Adrenal gland (tissue), 12 donors: Measurements from ENCODE around the gene NRXN3. TPM values are rescaled to one million over a fixed set of nuclear protein-coding genes. Genes with fewer than 3 reads are reported as not detected.

Source experiments
- DNase-seq, 7 donors: peaks; one replicate each; pipeline ENCODE4 v3.0.0-alpha.2; 2019 to 2020
- H3K27ac ChIP-seq, 5 donors: fragments of 200-600 bp; sonication (generic) in 4 of 5; 1 replicate in 3 of 5; 2 replicates in 2 of 5; pipeline versions ENCODE4 v1.5.1 to v1.8.0; 2016 to 2020; ENCODE audit warnings: mild to moderate bottlenecking in 1 of 5
- H3K27me3 ChIP-seq: fragments of 200-600 bp; 2 replicates; pipeline ENCODE4 v1.8.0; 2021
- H3K36me3 ChIP-seq, 2 donors: fragments of 200-600 bp; replicated peaks in 1 of 2; 1 replicate in 1 of 2; 2 replicates in 1 of 2; pipeline versions ENCODE4 v1.5.1 to v1.8.0; 2018 to 2022
- H3K4me1 ChIP-seq, 2 donors: fragments of 200-600 bp; replicated peaks in 1 of 2; 1 replicate in 1 of 2; 2 replicates in 1 of 2; pipeline versions ENCODE4 v1.5.1 to v1.8.0; 2018 to 2021
- H3K4me3 ChIP-seq, 4 donors: fragments of 200-600 bp; sonication (generic) in 3 of 4; one replicate each; pipeline ENCODE4 v1.5.1; 2016 to 2018
- H3K9me3 ChIP-seq, 3 donors: fragments of 200-600 bp; sonication (generic) in 1 of 3; replicated peaks in 1 of 3; 1 replicate in 2 of 3; 2 replicates in 1 of 3; pipeline versions ENCODE4 v1.5.1 to v1.8.0; 2016 to 2021
- CTCF ChIP-seq, 6 experiments: fragments of 450-650 bp in 4 of 6; fragments of 200-600 bp in 2 of 6; sonication (generic) in 1 of 6; IDR thresholded peaks; 1 replicate in 5 of 6; 2 replicates in 1 of 6; pipeline versions ENCODE4 v1.5.1 to v1.8.0; 2016 to 2021; ENCODE audit warnings: antibody characterized with exemption in 6 of 6, mild to moderate bottlenecking in 2 of 6, moderate library complexity in 1 of 6
- POLR2A ChIP-seq, 2 donors: fragments of 450-650 bp; IDR thresholded peaks; one replicate each; pipeline ENCODE4 v1.6.1; 2017; ENCODE audit warnings: antibody characterized with exemption in 2 of 2, mild to moderate bottlenecking in 2 of 2, moderate library complexity in 1 of 2
- WGBS, 4 donors: extraction: QIAGEN DNeasy Blood & Tissue Kit in 2 of 4; methylation state at CpG; one replicate each; pipeline versions ENCODE4 v1.1.5 to v1.1.7; 2013 to 2017; 5-methylcytosine and 5-hydroxymethylcytosine counted together
- intact Hi-C, 2 donors: fragments of 100-400 bp; cut with DNase I; formaldehyde crosslinking; loops; one replicate each; pipeline versions ENCODE4 v1.14.1 to v1.15.0; 2022 to 2023
- polyA plus RNA-seq, 3 donors: library from polyadenylated mRNA; stranded (reverse); fragments of 200-250 nt in 2 of 3; fragments of 350-450 nt in 1 of 3; fragmentation: Illumina TruSeq in 1 of 3; extraction: RNeasy Lipid Tissue Mini Kit (QIAGEN cat#74804) in 1 of 3; gene quantifications; one replicate each; pipeline ENCODE4 v1.2.3, GENCODE V29; 2013 to 2014
- total RNA-seq, 9 donors: library from RNA; depleted of rRNA in 4 of 9; stranded (reverse); fragments of >200 nt in 4 of 9; fragments of 120-200 nt in 1 of 9; fragmentation: NEBNext Ultra II Directional in 1 of 9; extraction: Animal tissue kit (Norgen Biotek cat#: 25700) in 1 of 9; gene quantifications; one replicate each; pipeline versions ENCODE4 v1.1.0 to v1.2.4, GENCODE V29; 2013 to 2023
- donor health status: healthy with polysubstance abuse.
- donor health status: Bipolar disorder and iron deficiency.
- donor health status: DM: yes; HTN: yes; CAD: no.
- donor health status: DM: no; HTN: no; CAD: no.
- donor health status: DM: no; HTN: no; CAD: no.
- donor health status: DM: yes; HTN: yes; CAD: no.

NRXN3 gene
- total and polyA plus RNA-seq, 12 donors = 0.09 to 8.5 (median 1.6) TPM

GRCh38 chr14:79383031-79383430, 1212.9 kb downstream of the NRXN3 start:
- intact Hi-C loops = no loop called here
- Histone ChIP-seq H3K27ac (no peak overlapping the region), H3K4me3 (no peak overlapping the region)

GRCh38 chr14:79383475-79383874, 1213.3 kb downstream of the NRXN3 start:
- no peaks in the 10 kb centered on the region for H3K4me1 ChIP-seq
- H3K9me3 ChIP-seq = no peaks in the 10 kb centered on the region
- no peaks in the 10 kb centered on the region for H3K27me3 ChIP-seq
- H3K4me3 ChIP-seq = no peak overlapping the region
- 52 to 65% (median 58%) methylated on average over 2 of the region's 2 CpGs for WGBS, 4 donors
- intact Hi-C loops = no loop called here
- H3K36me3 ChIP-seq = no peaks in the 10 kb centered on the region
- DNase-seq = no peak
- TF ChIP-seq CTCF (IDR thresholded peaks at IDR 0.05) = no peak
- TF ChIP-seq POLR2A (IDR thresholded peaks at IDR 0.05) = no peak
- no peak overlapping the region for H3K27ac ChIP-seq

More at GRCh38 chr14:79383031-79383430, 1212.9 kb downstream of the NRXN3 start:
- no peaks in the 10 kb centered on the region for H3K4me1 ChIP-seq
- H3K27me3 ChIP-seq = no peaks in the 10 kb centered on the region
- H3K36me3 ChIP-seq = no peaks in the 10 kb centered on the region
- DNase-seq = no peak
- no peaks in the 10 kb centered on the region for H3K9me3 ChIP-seq
- TF ChIP-seq POLR2A (IDR thresholded peaks at IDR 0.05) (no peak), CTCF (IDR thresholded peaks at IDR 0.05) (no peak)

- no peaks in the 10 kb centered on the region for H3K36me3 ChIP-seq
- H3K4me3 ChIP-seq = no peak overlapping the region
- no peaks in the 10 kb centered on the region for H3K4me1 ChIP-seq
- H3K27me3 ChIP-seq = no peaks in the 10 kb centered on the region
- no peak for DNase-seq
- no peak overlapping the region for H3K27ac ChIP-seq
- intact Hi-C loops = no loop called here
- TF ChIP-seq CTCF (IDR thresholded peaks at IDR 0.05) (no peak), POLR2A (IDR thresholded peaks at IDR 0.05) (no peak)
- H3K9me3 ChIP-seq = no peaks in the 10 kb centered on the region
Measured at GRCh38 chr14:79395061-79395460, 1224.9 kb downstream of the NRXN3 start.

- H3K4me1 ChIP-seq = no peaks in the 10 kb centered on the region
- no peaks in the 10 kb centered on the region for H3K9me3 ChIP-seq
- H3K4me3 ChIP-seq = no peak overlapping the region
- peak in 1 of 7 donors; percentile 61 for DNase-seq
- no peaks in the 10 kb centered on the region for H3K27me3 ChIP-seq
- intact Hi-C loops = no loop called here
- no peaks in the 10 kb centered on the region for H3K36me3 ChIP-seq
- TF ChIP-seq POLR2A (IDR thresholded peaks at IDR 0.05) (no peak), CTCF (IDR thresholded peaks at IDR 0.05) (no peak)
- H3K27ac ChIP-seq = no peak overlapping the region
- 60 to 76% (median 68%) methylated on average over 6 of the region's 6 CpGs for WGBS, 4 donors
Measured at GRCh38 chr14:79404874-79405511, 1234.8 kb downstream of the NRXN3 start.
